Muscle layer of duodenum (tissue), 2 donors: ENCODE data around the gene FLNB.
A peak's percentile ranks its signal among the peaks of the same experiment; 100 is the strongest.

Experiments
- H3K27ac ChIP-seq: one replicate; pipeline ENCODE4 v1.7.0; 2013; ENCODE audit warnings: mild to moderate bottlenecking, low read length
- H3K27me3 ChIP-seq: one replicate; pipeline ENCODE4 v1.7.0; 2013; ENCODE audit warnings: low read depth, mild to moderate bottlenecking, control low read depth, low read length
- H3K36me3 ChIP-seq, 2 donors: one replicate each; pipeline ENCODE4 v1.7.0; 2013; ENCODE audit warnings: low read length in 2 of 2, control low read depth in 1 of 2, mild to moderate bottlenecking in 1 of 2; ENCODE audit not compliant: insufficient read depth in 2 of 2, control insufficient read depth in 1 of 2
- H3K4me1 ChIP-seq, 2 donors: one replicate each; pipeline ENCODE4 v1.7.0; 2013; ENCODE audit warnings: low read length in 2 of 2, mild to moderate bottlenecking in 2 of 2, control low read depth in 1 of 2, moderate library complexity in 1 of 2; ENCODE audit not compliant: insufficient read depth in 2 of 2, control insufficient read depth in 1 of 2
- H3K4me3 ChIP-seq, 2 donors: one replicate each; pipeline ENCODE4 v1.7.0; 2013; ENCODE audit warnings: low read length in 2 of 2, low read depth in 1 of 2, mild to moderate bottlenecking in 1 of 2
- H3K9me3 ChIP-seq, 2 donors: one replicate each; pipeline ENCODE4 v1.7.0; 2013; ENCODE audit warnings: low read length in 2 of 2, control low read depth in 1 of 2, mild to moderate bottlenecking in 1 of 2; ENCODE audit not compliant: control insufficient read depth in 1 of 2
- donor health status: healthy.

The FLNB gene

DNA sequence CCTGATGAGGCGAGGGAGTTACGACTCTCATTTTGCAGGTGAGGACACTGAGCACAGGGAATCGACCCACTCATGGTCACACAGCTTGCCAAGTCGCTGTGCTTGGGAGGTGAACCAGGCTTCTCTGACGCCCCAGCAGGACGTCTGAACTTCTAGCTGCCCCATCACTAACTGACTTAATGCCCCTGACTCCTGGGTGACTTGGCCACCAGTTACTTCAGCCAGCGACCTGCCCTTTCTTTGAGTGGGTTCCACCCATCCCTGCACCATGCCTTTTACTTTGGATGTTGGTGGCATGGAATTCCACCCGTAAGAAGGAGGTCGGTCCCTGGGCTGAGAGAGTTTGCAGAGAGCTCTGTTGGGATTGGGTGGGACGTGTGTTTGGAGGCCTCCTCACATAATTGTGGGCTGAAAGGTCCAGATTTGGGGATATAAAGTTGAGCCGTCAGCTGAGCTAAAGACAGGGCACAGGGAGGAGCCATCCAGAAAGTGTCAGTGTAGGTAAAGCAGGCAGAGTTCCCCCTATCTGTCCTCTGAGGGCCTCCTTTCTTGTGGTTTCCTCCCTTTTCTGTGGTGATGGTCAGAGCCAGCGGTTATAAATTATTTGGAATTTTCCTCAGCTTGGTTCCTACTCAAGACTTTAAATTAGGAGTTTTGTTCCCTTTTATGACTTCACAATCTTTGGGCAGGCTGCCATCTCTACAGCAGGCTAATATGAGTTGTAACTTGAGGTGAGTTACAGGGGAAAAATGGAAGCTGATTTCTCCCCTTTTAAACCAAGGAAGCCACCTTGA is 55.0 kb downstream of the FLNB start:
- Histone ChIP-seq H3K4me1 (peaks cover 27 to 34% of the 10 kb centered on the region in 2 donors), H3K27ac (peak overlapping the region; percentile 48), H3K9me3 (no peaks in the 10 kb centered on the region), H3K27me3 (no peaks in the 10 kb centered on the region), H3K36me3 (no peaks in the 10 kb centered on the region), H3K4me3 (no peak overlapping the region)

DNA sequence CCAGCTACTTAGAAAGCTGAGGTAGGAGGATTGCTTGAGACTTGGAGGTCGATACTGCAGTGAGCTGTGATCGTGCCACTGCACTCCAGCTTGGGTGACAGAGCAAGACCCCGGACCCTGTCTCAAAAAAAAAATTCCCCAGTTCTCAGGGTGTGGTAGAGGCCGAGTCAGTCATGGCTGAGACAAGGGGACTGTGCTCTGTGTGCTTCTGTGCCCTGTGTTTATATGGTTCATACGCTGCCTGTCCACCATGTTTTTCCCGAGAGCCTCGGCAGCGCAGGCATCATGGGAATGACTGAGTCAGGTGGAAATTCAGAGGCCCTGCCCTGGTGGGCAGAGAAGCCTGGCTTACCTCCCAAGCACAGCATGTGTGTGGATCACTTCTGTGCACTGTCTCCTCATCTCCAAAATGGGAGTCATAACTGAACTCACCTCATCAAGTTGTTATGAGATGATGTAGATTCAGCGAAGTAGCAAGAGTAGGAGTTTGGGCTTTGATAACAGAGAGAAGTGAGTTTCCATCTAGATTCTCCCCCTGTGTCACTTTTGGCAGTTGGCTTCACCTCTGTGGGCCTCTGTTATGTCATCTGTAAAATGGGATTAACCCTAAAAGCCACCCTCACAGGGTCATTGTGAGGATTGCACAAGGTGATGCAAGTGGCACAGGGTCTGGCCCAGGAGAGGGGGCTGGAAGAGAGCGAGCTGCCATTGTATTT is 56.9 kb downstream of the FLNB start:
- H3K27ac ChIP-seq = peak overlapping the region; percentile 72
- no peak overlapping the region for H3K4me3 ChIP-seq
- no peaks in the 10 kb centered on the region for H3K27me3 ChIP-seq
- no peaks in the 10 kb centered on the region for H3K9me3 ChIP-seq
- no peaks in the 10 kb centered on the region for H3K36me3 ChIP-seq
- H3K4me1 ChIP-seq = peaks cover 15 to 35% of the 10 kb centered on the region in 2 donors

DNA sequence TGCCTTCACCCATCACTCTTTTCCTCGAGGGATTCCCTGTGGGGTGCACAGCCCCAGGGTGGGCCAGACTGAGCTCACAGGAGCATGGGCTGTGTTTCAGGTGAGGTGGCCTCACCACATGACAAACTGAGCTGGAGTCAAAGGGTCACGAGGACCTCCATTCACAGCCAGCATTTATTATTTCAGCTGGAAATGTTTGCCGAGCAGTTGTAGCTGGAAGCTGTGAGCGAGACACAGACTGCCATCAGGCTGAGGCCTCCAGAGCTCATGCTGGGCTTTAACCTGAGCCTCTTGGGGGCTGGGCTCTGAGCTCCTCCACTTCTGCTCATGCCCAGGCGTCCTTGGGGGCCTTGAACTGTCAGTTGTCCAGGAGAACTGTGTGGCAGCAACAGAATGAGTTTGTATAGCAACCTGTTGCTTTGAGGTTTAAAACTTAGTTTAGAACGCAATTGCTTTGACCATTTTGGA is 57.5 kb downstream of the FLNB start:
- H3K27me3 ChIP-seq = no peaks in the 10 kb centered on the region
- peak overlapping the region; percentile 72 for H3K27ac ChIP-seq
- no peaks in the 10 kb centered on the region for H3K9me3 ChIP-seq
- H3K36me3 ChIP-seq = no peaks in the 10 kb centered on the region
- no peak overlapping the region for H3K4me3 ChIP-seq
- H3K4me1 ChIP-seq = peaks cover 15 to 34% of the 10 kb centered on the region in 2 donors

GRCh38 chr3:58066842-58067241 is 58.6 kb downstream of the FLNB start:
- no peak overlapping the region for H3K4me3 ChIP-seq
- H3K36me3 ChIP-seq = no peaks in the 10 kb centered on the region
- H3K4me1 ChIP-seq = peaks cover 15 to 37% of the 10 kb centered on the region in 2 donors
- no peaks in the 10 kb centered on the region for H3K9me3 ChIP-seq
- peak overlapping the region; percentile 27 for H3K27ac ChIP-seq
- no peaks in the 10 kb centered on the region for H3K27me3 ChIP-seq

GRCh38 chr3:58068122-58068809 is 60.0 kb downstream of the FLNB start:
- Histone ChIP-seq H3K4me1 (peaks cover 18 to 34% of the 10 kb centered on the region in 2 donors), H3K27ac (no peak overlapping the region), H3K9me3 (no peaks in the 10 kb centered on the region), H3K27me3 (no peaks in the 10 kb centered on the region), H3K4me3 (no peak overlapping the region), H3K36me3 (no peaks in the 10 kb centered on the region)

- Histone ChIP-seq H3K4me3 (no peak overlapping the region), H3K9me3 (no peaks in the 10 kb centered on the region), H3K27me3 (no peaks in the 10 kb centered on the region), H3K4me1 (peaks cover 25 to 38% of the 10 kb centered on the region in 2 donors), H3K36me3 (no peaks in the 10 kb centered on the region), H3K27ac (peak overlapping the region; percentile 67)
Observed at GRCh38 chr3:58071480-58071971, 63.3 kb downstream of the FLNB start.

GRCh38 chr3:58072052-58072762 is 64.0 kb downstream of the FLNB start:
- Histone ChIP-seq H3K36me3 (no peaks in the 10 kb centered on the region), H3K9me3 (no peaks in the 10 kb centered on the region), H3K4me3 (no peak overlapping the region), H3K4me1 (peaks cover 25 to 31% of the 10 kb centered on the region in 2 donors), H3K27me3 (no peaks in the 10 kb centered on the region), H3K27ac (peak overlapping the region; percentile 67)

DNA sequence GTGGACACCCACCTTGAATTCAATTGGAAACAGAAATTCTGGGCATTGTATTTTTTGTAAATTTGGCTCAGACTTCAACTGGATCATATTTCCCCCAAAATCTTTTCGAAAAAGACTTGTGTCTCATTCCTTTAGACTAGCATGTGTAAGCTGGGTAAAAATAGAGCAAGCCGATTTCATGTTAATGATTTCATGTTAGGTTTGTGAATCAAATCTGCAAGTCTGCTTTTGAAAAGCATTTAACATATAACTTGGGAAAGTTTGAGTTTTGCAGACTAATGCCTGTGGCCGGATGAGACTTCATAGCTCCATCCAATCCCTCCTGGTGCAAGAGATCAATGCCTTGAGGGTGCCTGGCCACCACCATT is 64.5 kb downstream of the FLNB start:
- Histone ChIP-seq H3K27ac (peak overlapping the region; percentile 67), H3K4me1 (peaks cover 25 to 31% of the 10 kb centered on the region in 2 donors), H3K36me3 (no peaks in the 10 kb centered on the region), H3K27me3 (no peaks in the 10 kb centered on the region), H3K9me3 (no peaks in the 10 kb centered on the region), H3K4me3 (no peak overlapping the region)

DNA sequence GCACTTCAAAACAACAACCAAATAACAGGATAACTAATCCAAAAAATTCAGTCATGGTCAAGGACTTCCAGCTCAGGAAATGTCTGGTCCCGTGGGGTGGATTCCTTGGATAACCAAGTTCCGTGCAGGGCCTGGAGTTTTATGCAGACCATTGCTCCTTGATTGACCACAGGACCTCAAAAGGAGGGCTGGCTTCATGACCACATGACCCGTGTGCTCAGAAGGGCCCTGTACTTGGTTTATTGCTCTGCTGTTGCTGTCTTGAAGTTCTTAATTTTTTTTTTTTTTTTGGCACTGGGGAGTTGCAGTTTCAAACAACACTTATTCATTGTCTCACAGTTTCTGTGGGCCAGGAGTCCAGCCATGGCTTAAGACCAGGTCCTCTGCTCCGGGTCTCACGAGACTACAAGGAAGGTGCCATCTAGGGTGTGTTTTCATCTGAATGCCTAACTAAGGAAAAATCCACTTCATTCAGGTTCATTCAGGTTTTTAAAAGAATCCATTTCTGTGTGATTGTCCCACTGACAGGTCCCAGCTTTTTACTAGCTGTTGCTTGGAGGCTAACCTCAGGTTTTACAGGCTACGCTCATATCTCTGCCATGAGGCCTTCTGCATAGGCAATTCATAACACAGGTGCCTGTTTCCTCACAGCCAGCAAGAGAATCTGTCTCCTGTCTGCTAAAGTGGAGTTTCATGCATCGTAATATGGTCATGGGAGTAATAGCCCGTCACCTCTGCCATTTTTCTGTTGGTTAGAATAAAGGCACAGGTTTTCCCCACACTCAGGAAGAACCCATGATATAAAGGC is 65.3 kb downstream of the FLNB start:
- Histone ChIP-seq H3K9me3 (no peaks in the 10 kb centered on the region), H3K27ac (peak overlapping the region; percentile 7), H3K4me3 (no peak overlapping the region), H3K4me1 (peaks cover 19 to 28% of the 10 kb centered on the region in 2 donors), H3K27me3 (no peaks in the 10 kb centered on the region), H3K36me3 (peaks cover 2 to 4% of the 10 kb centered on the region in 2 donors)

DNA sequence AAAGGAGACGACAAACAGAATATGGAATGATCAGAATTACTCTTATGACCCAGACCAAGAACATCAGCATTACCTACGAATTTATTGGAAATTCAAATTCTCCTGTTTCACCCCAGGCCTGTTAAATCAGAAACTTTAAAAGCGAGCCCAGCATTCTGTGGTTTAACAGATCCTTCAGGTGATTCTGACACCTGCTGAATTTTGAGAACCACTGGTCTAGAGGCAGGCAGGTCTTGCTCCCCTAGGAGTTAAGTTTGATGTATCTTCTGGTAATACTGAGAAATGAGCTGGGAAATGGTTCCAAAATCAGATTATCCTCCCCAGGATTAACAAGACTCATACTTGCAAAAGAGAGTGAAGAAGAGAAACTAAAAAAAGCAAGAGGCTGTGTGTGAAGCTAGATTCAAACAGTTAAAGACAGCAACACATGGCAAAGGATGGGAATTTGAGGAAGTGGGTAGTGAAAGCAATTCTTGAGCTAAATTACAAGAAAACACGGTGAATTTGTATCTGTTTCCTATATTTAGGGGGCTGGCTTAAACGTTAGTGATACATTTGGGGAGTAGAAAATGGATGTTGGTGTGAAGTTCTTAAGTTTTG is 66.0 kb downstream of the FLNB start:
- peaks cover 17 to 24% of the 10 kb centered on the region in 2 donors for H3K4me1 ChIP-seq
- H3K9me3 ChIP-seq = no peaks in the 10 kb centered on the region
- H3K27me3 ChIP-seq = no peaks in the 10 kb centered on the region
- peak overlapping the region; percentile 7 for H3K27ac ChIP-seq
- H3K36me3 ChIP-seq = peaks cover 6 to 7% of the 10 kb centered on the region in 2 donors
- H3K4me3 ChIP-seq = no peak overlapping the region
